Neuron (in vitro differentiated cells): ENCODE data around the gene RAD52.
"Not testable (repeated sequence)": the region's sequence is repeated elsewhere in the genome, so short reads cannot be mapped to it uniquely, and the experiment has no call there.

Source experiments
- H2AFZ ChIP-seq: one replicate; pipeline ENCODE4 v1.6.1; 2013; ENCODE audit warnings: low read depth, mild to moderate bottlenecking, inconsistent platforms, low read length, moderate library complexity
- H3K27me3 ChIP-seq: one replicate; pipeline ENCODE4 v1.6.1; 2013; ENCODE audit warnings: low read length; ENCODE audit not compliant: insufficient read depth
- H3K36me3 ChIP-seq: one replicate; pipeline ENCODE4 v1.6.1; 2013; ENCODE audit warnings: low read length; ENCODE audit not compliant: insufficient read depth
- H3K4me1 ChIP-seq: one replicate; pipeline ENCODE4 v1.6.1; 2013; ENCODE audit warnings: low read length; ENCODE audit not compliant: insufficient read depth
- H3K4me3 ChIP-seq: 2 replicates; pipeline ENCODE4 v1.5.1; 2013; ENCODE audit warnings: mild to moderate bottlenecking, low read length, moderate library complexity
- H3K9me3 ChIP-seq: one replicate; pipeline ENCODE4 v1.6.1; 2013; ENCODE audit warnings: low read length

The RAD52 gene

GRCh38 chr12:951176-951575 is 1.7 kb upstream of the RAD52 start:
- Histone ChIP-seq H3K4me3 (no peak overlapping the region), H3K4me1 (peaks cover 6% of the 10 kb centered on the region), H3K9me3 (no peaks in the 10 kb centered on the region), H3K36me3 (no peaks in the 10 kb centered on the region), H3K27me3 (no peaks in the 10 kb centered on the region), H2AFZ (no peak overlapping the region)

GRCh38 chr12:948238-948637 is 1.3 kb downstream of the RAD52 start:
- Histone ChIP-seq H3K27me3 (no peaks in the 10 kb centered on the region), H3K4me3 (peak overlapping the region; percentile 92), H3K4me1 (peaks cover 6% of the 10 kb centered on the region), H3K9me3 (no peaks in the 10 kb centered on the region), H3K36me3 (peaks cover 12% of the 10 kb centered on the region), H2AFZ (no peak overlapping the region)

- H3K36me3 ChIP-seq: peaks cover 20% of the 10 kb centered on the region
- no peak overlapping the region for H3K4me3 ChIP-seq
- H2AFZ ChIP-seq: no peak overlapping the region
- no peaks in the 10 kb centered on the region for H3K9me3 ChIP-seq
- H3K27me3 ChIP-seq: no peaks in the 10 kb centered on the region
- H3K4me1 ChIP-seq: peaks cover 6% of the 10 kb centered on the region
These were observed 2.9 kb downstream of the RAD52 start for GRCh38 chr12:946631-947030.

- Histone ChIP-seq H3K4me1 (peaks cover 6% of the 10 kb centered on the region), H3K4me3 (no peak overlapping the region), H3K36me3 (peaks cover 21% of the 10 kb centered on the region), H2AFZ (no peak overlapping the region), H3K27me3 (no peaks in the 10 kb centered on the region), H3K9me3 (no peaks in the 10 kb centered on the region)
These were observed 3.3 kb downstream of the RAD52 start for GRCh38 chr12:946212-946611.

- H3K4me1 ChIP-seq: peaks cover 6% of the 10 kb centered on the region
- H2AFZ ChIP-seq: no peak overlapping the region
- H3K9me3 ChIP-seq: peaks cover 2% of the 10 kb centered on the region
- peaks cover 24% of the 10 kb centered on the region for H3K36me3 ChIP-seq
- no peak overlapping the region for H3K4me3 ChIP-seq
- no peaks in the 10 kb centered on the region for H3K27me3 ChIP-seq
These were observed 5.3 kb downstream of the RAD52 start for GRCh38 chr12:944211-944610.

GRCh38 chr12:943051-943450 is 6.4 kb downstream of the RAD52 start:
- Histone ChIP-seq H3K36me3 (peaks cover 24% of the 10 kb centered on the region), H3K9me3 (peaks cover 2% of the 10 kb centered on the region), H3K27me3 (no peaks in the 10 kb centered on the region), H3K4me1 (no peaks in the 10 kb centered on the region), H3K4me3 (no peak overlapping the region), H2AFZ (no peak overlapping the region)

GRCh38 chr12:938810-939209 is 10.7 kb downstream of the RAD52 start:
- no peak overlapping the region for H3K4me3 ChIP-seq
- H3K36me3 ChIP-seq: peaks cover 23% of the 10 kb centered on the region
- no peaks in the 10 kb centered on the region for H3K27me3 ChIP-seq
- no peaks in the 10 kb centered on the region for H3K4me1 ChIP-seq
- peaks cover 2% of the 10 kb centered on the region for H3K9me3 ChIP-seq
- H2AFZ ChIP-seq: no peak overlapping the region

- peaks cover 14% of the 10 kb centered on the region for H3K36me3 ChIP-seq
- no peaks in the 10 kb centered on the region for H3K4me1 ChIP-seq
- peaks cover 2% of the 10 kb centered on the region for H3K9me3 ChIP-seq
- no peaks in the 10 kb centered on the region for H3K27me3 ChIP-seq
- H2AFZ ChIP-seq: no peak overlapping the region
- no peak overlapping the region for H3K4me3 ChIP-seq
These were observed 12.8 kb downstream of the RAD52 start for GRCh38 chr12:936377-937345.

- peaks cover 18% of the 10 kb centered on the region for H3K36me3 ChIP-seq
- not testable (repeated sequence) for H3K4me3 ChIP-seq
These were observed 13.6 kb downstream of the RAD52 start for GRCh38 chr12:935891-936290.

GRCh38 chr12:931591-931990 is 17.9 kb downstream of the RAD52 start:
- Histone ChIP-seq H3K36me3 (peaks cover 45% of the 10 kb centered on the region), H3K4me1 (no peaks in the 10 kb centered on the region), H2AFZ (no peak overlapping the region), H3K27me3 (no peaks in the 10 kb centered on the region), H3K4me3 (no peak overlapping the region), H3K9me3 (no peaks in the 10 kb centered on the region)

More at GRCh38 chr12:935891-936290, 13.6 kb downstream of the RAD52 start:
- not testable (repeated sequence) for H2AFZ ChIP-seq, H3K27me3 ChIP-seq, H3K9me3 ChIP-seq, H3K4me1 ChIP-seq

GRCh38 chr12:931060-931459 is 18.4 kb downstream of the RAD52 start:
- H3K36me3 ChIP-seq: peaks cover 48% of the 10 kb centered on the region

GRCh38 chr12:926641-927040 is 22.9 kb downstream of the RAD52 start:
- Histone ChIP-seq H3K27me3 (no peaks in the 10 kb centered on the region), H3K4me1 (no peaks in the 10 kb centered on the region), H3K4me3 (no peak overlapping the region), H2AFZ (no peak overlapping the region), H3K9me3 (no peaks in the 10 kb centered on the region), H3K36me3 (peaks cover 64% of the 10 kb centered on the region)

More at GRCh38 chr12:931060-931459, 18.4 kb downstream of the RAD52 start:
- Histone ChIP-seq H3K4me1 (no peaks in the 10 kb centered on the region), H3K4me3 (no peak overlapping the region), H3K27me3 (no peaks in the 10 kb centered on the region), H2AFZ (no peak overlapping the region), H3K9me3 (no peaks in the 10 kb centered on the region)

- H3K4me3 ChIP-seq: no peak overlapping the region
- peaks cover 56% of the 10 kb centered on the region for H3K36me3 ChIP-seq
- no peak overlapping the region for H2AFZ ChIP-seq
- H3K27me3 ChIP-seq: no peaks in the 10 kb centered on the region
- no peaks in the 10 kb centered on the region for H3K9me3 ChIP-seq
- no peaks in the 10 kb centered on the region for H3K4me1 ChIP-seq
These were observed 27.2 kb downstream of the RAD52 start for GRCh38 chr12:922285-922684.
